ENCODE results near the gene EPHB1. TPM values are rescaled to one million over a fixed set of nuclear protein-coding genes. Genes with fewer than 3 reads are reported as not detected.

The EPHB1 gene
- total RNA-seq, 4 donors from 2014 or later, result 1.00 to 8.9 (median 4.5) TPM

DNA sequence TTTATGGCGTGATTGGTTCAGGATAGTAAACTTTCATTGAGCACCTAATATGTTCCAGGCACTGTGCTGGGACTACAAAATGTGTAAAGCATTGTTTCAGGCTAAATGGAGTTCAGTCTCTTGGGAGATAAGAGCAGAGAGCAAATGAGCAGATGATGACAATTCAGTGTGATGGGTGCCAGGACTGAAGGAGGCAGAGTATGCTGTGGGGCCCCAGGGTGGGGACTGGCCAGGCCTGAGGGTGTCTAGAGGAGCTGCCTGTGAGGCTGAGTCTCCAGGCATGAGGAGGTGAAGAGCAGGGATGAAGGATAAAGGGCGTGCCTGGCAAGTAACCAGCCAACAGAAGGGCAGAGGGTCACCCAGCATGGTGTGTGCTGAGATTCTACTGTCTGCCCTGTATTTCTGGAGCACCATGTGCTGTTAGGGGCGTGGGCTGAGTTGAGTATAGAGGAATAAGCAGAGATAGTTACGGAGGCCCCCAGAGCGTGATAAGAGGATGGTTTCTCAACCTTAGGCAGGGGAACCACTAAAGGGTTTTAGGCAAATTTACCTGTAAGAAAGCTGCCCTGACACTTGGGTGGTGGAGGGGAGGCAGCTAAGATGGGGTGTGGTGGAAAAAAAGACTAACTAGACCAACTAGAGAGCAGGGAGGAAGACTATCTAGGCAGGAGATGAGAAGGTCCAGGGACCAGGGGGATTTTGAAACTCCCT lies 38.5 kb downstream of the EPHB1 start:
- DNase-seq (no peak), ATAC-seq (no peak)
- H3K27me3 ChIP-seq, result no peaks in the 10 kb centered on the region
- H3K36me3 ChIP-seq, result no peaks in the 10 kb centered on the region
- H3K4me3 ChIP-seq, result no peak overlapping the region
- intact Hi-C loops (cut with DNase I; ENCODE audit: low total_unique reads), result no loop called here
- H3K27ac ChIP-seq, result no peak overlapping the region
- TF ChIP-seq, protein P1, sequence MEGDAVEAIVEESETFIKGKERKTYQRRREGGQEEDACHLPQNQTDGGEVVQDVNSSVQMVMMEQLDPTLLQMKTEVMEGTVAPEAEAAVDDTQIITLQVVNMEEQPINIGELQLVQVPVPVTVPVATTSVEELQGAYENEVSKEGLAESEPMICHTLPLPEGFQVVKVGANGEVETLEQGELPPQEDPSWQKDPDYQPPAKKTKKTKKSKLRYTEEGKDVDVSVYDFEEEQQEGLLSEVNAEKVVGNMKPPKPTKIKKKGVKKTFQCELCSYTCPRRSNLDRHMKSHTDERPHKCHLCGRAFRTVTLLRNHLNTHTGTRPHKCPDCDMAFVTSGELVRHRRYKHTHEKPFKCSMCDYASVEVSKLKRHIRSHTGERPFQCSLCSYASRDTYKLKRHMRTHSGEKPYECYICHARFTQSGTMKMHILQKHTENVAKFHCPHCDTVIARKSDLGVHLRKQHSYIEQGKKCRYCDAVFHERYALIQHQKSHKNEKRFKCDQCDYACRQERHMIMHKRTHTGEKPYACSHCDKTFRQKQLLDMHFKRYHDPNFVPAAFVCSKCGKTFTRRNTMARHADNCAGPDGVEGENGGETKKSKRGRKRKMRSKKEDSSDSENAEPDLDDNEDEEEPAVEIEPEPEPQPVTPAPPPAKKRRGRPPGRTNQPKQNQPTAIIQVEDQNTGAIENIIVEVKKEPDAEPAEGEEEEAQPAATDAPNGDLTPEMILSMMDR (IDR thresholded peaks at IDR 0.05 in 4 of 5, conservative IDR thresholded peaks at IDR 0.05 in 1 of 5), result no peak
- no peak for TF ChIP-seq POLR2A (IDR thresholded peaks at IDR 0.05)
- no peaks in the 10 kb centered on the region for H3K9me3 ChIP-seq
- in situ Hi-C loops (cut with MboI; ENCODE audit: low sequenced_read_pairs in 4 of 4), result no loop called here
- H3K4me1 ChIP-seq, result no peaks in the 10 kb centered on the region

DNA sequence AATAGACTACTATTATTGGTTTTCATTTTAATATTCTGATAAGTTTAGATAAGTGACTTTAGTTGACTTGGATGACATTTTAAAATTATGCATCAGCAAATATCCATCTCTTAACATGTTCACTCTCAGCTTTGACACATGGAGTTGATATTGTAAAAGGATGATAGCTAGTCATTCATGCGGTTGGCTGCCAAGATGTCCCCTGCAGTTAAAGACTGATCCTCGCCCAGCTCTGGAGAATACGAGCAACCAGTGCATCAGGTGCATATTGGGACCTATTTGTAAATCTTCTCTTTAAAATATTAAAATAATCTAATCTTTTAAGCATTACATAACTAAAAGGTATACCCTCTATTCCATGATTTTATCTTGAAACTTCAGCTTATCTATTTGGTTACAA lies 41.9 kb downstream of the EPHB1 start:
- no peak for TF ChIP-seq POLR2A (IDR thresholded peaks at IDR 0.05)
- TF ChIP-seq, protein P1 (IDR thresholded peaks at IDR 0.05 in 4 of 5, conservative IDR thresholded peaks at IDR 0.05 in 1 of 5), result no peak
- no peak for ATAC-seq
- no peak for DNase-seq
- Histone ChIP-seq H3K27me3 (no peaks in the 10 kb centered on the region), H3K9me3 (no peaks in the 10 kb centered on the region), H3K27ac (no peak overlapping the region), H3K4me1 (peaks cover 7 to 9% of the 10 kb centered on the region in 2 donors), H3K36me3 (no peaks in the 10 kb centered on the region), H3K4me3 (no peak overlapping the region)
- intact Hi-C loops (cut with DNase I; ENCODE audit: low total_unique reads) (no loop called here), in situ Hi-C loops (cut with MboI; ENCODE audit: low sequenced_read_pairs in 4 of 4) (no loop called here)

DNA sequence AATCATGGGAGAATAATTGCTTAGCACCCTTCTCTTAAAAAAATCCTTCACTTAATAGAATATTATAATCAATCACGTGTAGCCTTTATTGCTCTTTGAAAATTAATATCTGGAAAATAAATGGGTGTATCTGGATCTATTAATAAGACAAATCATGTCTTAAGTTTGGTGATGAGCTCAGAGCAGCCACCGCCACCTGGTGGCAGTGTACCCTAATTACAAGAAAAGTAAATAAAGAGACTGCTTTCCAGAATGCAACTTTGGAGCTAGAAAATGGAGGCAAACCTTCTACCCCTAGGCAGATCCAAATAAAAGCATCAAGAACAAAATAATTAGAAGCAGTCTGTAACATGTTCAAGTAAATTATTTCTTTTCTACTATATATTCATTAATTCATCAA lies 43.5 kb downstream of the EPHB1 start:
- Histone ChIP-seq H3K9me3 (no peaks in the 10 kb centered on the region), H3K36me3 (no peaks in the 10 kb centered on the region), H3K27ac (no peak overlapping the region), H3K27me3 (no peaks in the 10 kb centered on the region), H3K4me1 (peaks cover 7 to 9% of the 10 kb centered on the region in 2 donors), H3K4me3 (no peak overlapping the region)
- ATAC-seq (no peak), DNase-seq (no peak)
- intact Hi-C loops (cut with DNase I; ENCODE audit: low total_unique reads), result no loop called here
- TF ChIP-seq, protein P1 (IDR thresholded peaks at IDR 0.05 in 4 of 5, conservative IDR thresholded peaks at IDR 0.05 in 1 of 5), result peak in 1 of 5 experiments; percentile 32
- no peak for TF ChIP-seq POLR2A (IDR thresholded peaks at IDR 0.05)
- in situ Hi-C loops (cut with MboI; ENCODE audit: low sequenced_read_pairs in 4 of 4), result no loop called here

DNA sequence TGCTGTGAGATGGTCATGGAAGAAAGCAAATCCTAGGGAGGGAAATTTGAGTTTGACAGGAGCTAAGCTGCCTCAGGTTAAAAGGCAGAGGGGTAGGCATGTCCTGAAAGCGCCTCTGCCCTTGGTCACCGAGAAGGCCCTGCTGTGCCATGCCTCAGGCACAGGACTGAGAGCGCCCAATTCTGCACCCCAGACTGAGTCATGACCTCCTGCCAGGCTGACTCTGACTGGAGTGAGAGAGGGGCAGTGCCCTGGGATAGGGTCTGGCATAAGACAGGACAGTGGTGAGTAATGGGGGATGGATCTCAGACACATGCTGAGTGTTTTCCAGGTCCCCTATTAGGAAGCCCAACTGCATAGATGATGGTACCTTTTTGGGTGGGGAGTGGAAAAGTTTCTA lies 44.4 kb downstream of the EPHB1 start:
- in situ Hi-C loops (cut with MboI; ENCODE audit: low sequenced_read_pairs in 4 of 4), result no loop called here
- no peaks in the 10 kb centered on the region for H3K36me3 ChIP-seq
- H3K9me3 ChIP-seq, result no peaks in the 10 kb centered on the region
- ATAC-seq, result no peak
- intact Hi-C loops (cut with DNase I; ENCODE audit: low total_unique reads), result no loop called here
- H3K4me1 ChIP-seq, result peaks cover 7 to 9% of the 10 kb centered on the region in 2 donors
- TF ChIP-seq, protein P1 (IDR thresholded peaks at IDR 0.05 in 4 of 5, conservative IDR thresholded peaks at IDR 0.05 in 1 of 5), result no peak
- no peak for TF ChIP-seq POLR2A (IDR thresholded peaks at IDR 0.05)
- H3K4me3 ChIP-seq, result no peak overlapping the region
- H3K27me3 ChIP-seq, result no peaks in the 10 kb centered on the region
- no peak for DNase-seq
- H3K27ac ChIP-seq, result no peak overlapping the region

DNA sequence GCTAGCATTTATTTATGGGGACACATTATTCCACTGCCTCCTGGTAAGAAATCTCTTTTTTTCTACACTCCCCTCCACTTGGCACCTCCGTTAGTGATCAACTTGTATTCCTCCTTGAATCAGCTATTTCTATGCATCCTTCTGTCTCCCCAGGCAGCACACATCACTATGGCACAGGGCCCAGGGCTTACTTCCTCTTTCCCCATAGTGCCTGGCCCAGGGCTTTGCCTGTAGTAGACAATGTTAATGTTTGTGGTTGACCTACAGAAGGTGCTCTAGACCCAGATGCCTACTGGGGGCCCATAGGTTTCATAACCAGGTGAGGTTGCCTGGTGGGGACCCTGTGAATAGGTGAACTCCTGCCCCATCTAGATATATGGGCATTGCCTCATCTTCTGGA lies 44.9 kb downstream of the EPHB1 start:
- no peak overlapping the region for H3K4me3 ChIP-seq
- no peak overlapping the region for H3K27ac ChIP-seq
- in situ Hi-C loops (cut with MboI; ENCODE audit: low sequenced_read_pairs in 4 of 4), result no loop called here
- peaks cover 7 to 9% of the 10 kb centered on the region in 2 donors for H3K4me1 ChIP-seq
- DNase-seq (no peak), ATAC-seq (no peak)
- no peaks in the 10 kb centered on the region for H3K36me3 ChIP-seq
- TF ChIP-seq, protein P1 (IDR thresholded peaks at IDR 0.05 in 4 of 5, conservative IDR thresholded peaks at IDR 0.05 in 1 of 5), result no peak
- no peak for TF ChIP-seq POLR2A (IDR thresholded peaks at IDR 0.05)
- intact Hi-C loops (cut with DNase I; ENCODE audit: low total_unique reads), result no loop called here
- no peaks in the 10 kb centered on the region for H3K27me3 ChIP-seq
- H3K9me3 ChIP-seq, result no peaks in the 10 kb centered on the region
